GM13976 (cell line): ENCODE results near the gene CDHR1.
A peak's percentile ranks its signal among the peaks of the same experiment; 100 is the strongest.

ENCODE experiments used
- DNase-seq: peaks from one replicate; pipeline ENCODE4 v3.0.0; 2012; ENCODE audit warnings: low spot score
- in situ Hi-C: fragments of 300-500 bp; cut with MboI; formaldehyde crosslinking; loops from one replicate; pipeline ENCODE4 v1.12.0; 2022; ENCODE audit warnings: low sequenced_read_pairs, mixed read lengths, inconsistent platforms; ENCODE audit not compliant: unreplicated experiment
- TF ChIP-seq, protein P1 (sequence below): IDR thresholded peaks from 2 replicates; pipeline ENCODE4 v1.5.1; 2012; ENCODE audit warnings: borderline replicate concordance, mild to moderate bottlenecking; ENCODE audit not compliant: insufficient read depth; ENCODE audit errors: extremely low read depth, missing control alignments, control extremely low read depth

CDHR1 gene

GRCh38 chr10:84212014-84212413 is 17.7 kb downstream of the CDHR1 start:
- in situ Hi-C loops: loop anchor here (5.0 kb wide), 1 partner anchor 50 kb away; no protein-coding TSS in a partner anchor
- DNase-seq: no peak
- TF ChIP-seq, protein P1, sequence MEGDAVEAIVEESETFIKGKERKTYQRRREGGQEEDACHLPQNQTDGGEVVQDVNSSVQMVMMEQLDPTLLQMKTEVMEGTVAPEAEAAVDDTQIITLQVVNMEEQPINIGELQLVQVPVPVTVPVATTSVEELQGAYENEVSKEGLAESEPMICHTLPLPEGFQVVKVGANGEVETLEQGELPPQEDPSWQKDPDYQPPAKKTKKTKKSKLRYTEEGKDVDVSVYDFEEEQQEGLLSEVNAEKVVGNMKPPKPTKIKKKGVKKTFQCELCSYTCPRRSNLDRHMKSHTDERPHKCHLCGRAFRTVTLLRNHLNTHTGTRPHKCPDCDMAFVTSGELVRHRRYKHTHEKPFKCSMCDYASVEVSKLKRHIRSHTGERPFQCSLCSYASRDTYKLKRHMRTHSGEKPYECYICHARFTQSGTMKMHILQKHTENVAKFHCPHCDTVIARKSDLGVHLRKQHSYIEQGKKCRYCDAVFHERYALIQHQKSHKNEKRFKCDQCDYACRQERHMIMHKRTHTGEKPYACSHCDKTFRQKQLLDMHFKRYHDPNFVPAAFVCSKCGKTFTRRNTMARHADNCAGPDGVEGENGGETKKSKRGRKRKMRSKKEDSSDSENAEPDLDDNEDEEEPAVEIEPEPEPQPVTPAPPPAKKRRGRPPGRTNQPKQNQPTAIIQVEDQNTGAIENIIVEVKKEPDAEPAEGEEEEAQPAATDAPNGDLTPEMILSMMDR: no peak

- TF ChIP-seq, protein P1: no peak
- in situ Hi-C loops: loop anchor here (5.0 kb wide), 1 partner anchor 51 kb away; no protein-coding TSS in a partner anchor
- no peak for DNase-seq
Observed at GRCh38 chr10:84213076-84213475, 18.7 kb downstream of the CDHR1 start.

GRCh38 chr10:84214046-84214572 is 19.8 kb downstream of the CDHR1 start:
- no peak for DNase-seq
- in situ Hi-C loops: loop anchor here (5.0 kb wide), 1 partner anchor 52 kb away; no protein-coding TSS in a partner anchor
- TF ChIP-seq, protein P1: no peak

GRCh38 chr10:84214612-84215235 is 20.4 kb downstream of the CDHR1 start:
- in situ Hi-C loops: loop anchor here (5.0 kb wide), 1 partner anchor 52 kb away; no protein-coding TSS in a partner anchor
- DNase-seq: peak; percentile 74
- TF ChIP-seq, protein P1: peak; percentile 65

DNA sequence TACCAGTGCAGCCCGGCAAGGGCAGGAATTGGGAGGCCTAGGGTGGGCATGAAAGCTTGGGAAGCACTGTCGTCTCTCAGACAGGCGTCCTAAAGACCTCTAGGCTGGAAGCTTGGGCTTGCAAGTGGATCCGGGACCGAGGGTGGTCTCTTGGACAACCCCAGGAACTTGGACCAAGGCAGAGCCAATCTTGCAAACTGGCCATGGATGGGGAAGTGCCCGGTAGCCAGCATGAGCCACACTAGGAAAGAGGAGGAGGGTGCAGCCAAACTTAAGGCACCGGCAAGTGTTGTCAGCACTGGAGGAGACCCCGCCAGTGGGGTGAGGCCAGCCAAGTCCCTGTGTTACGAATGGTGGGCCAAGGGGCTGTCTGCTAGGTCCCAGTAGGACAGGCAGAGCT is 22.5 kb downstream of the CDHR1 start:
- DNase-seq: no peak
- in situ Hi-C loops: no loop called here
- TF ChIP-seq, protein P1: no peak

DNA sequence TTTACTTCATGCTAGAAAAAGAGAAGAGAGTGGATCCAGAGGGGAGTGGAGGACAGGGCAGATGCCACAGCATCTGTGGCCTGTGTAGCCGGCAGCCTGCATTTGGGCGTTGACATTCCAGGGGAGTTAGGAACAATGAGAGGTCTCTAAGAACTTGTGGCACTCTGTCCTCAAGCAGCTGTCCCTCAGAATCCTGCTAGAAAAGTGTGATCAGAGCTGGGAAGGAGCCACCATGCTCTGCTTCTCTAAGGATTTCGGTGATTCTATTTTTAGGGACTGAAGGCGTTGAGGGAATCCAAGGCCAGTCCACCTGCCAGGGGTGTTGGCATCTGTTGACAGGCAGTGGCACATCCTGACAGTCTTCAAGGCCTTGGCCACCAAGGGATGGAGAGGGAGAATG is 23.4 kb downstream of the CDHR1 start:
- no peak for DNase-seq
- TF ChIP-seq, protein P1: no peak
- in situ Hi-C loops: no loop called here
